C4-2B (cell line): Measurements from ENCODE around the gene BAHCC1.

Source experiments
- H3K27ac ChIP-seq: fragments of 450-650 bp; 2 replicates; pipeline ENCODE4 v1.5.1; 2017
- ZFX ChIP-seq: fragments of 450-650 bp; IDR thresholded peaks from 2 replicates; pipeline ENCODE4 v1.6.1; 2017
- TF ChIP-seq, protein P1 (sequence below): fragments of 450-650 bp; conservative IDR thresholded peaks from 2 replicates; pipeline ENCODE4 v1.5.1; 2017; ENCODE audit warnings: mild to moderate bottlenecking

BAHCC1 gene

DNA sequence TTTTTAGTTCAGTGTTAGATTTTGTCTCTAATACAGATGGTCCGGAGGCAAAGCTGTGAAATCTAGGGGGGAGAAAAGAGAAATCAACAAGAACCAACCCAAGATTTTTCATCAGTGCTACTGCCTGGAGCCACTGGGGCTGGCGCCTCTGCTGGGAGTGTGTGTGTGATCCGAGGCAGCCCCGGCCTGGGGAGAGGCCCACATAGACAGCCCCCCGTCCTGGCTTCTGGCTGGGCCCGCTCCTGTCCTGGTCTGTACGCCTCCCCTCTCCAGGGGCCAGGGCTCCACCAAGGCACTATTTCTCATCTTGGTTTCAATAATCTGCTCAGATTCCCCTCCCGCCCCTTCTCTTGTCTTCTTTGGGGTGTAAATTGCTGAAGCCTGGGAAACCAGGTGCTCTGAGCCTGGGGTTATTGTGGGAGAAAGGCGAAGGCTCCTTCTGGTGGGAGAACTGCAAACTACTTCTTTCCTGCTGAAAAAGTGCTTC, 7.8 kb downstream of the BAHCC1 start:
- H3K27ac ChIP-seq = no peak overlapping the region

DNA sequence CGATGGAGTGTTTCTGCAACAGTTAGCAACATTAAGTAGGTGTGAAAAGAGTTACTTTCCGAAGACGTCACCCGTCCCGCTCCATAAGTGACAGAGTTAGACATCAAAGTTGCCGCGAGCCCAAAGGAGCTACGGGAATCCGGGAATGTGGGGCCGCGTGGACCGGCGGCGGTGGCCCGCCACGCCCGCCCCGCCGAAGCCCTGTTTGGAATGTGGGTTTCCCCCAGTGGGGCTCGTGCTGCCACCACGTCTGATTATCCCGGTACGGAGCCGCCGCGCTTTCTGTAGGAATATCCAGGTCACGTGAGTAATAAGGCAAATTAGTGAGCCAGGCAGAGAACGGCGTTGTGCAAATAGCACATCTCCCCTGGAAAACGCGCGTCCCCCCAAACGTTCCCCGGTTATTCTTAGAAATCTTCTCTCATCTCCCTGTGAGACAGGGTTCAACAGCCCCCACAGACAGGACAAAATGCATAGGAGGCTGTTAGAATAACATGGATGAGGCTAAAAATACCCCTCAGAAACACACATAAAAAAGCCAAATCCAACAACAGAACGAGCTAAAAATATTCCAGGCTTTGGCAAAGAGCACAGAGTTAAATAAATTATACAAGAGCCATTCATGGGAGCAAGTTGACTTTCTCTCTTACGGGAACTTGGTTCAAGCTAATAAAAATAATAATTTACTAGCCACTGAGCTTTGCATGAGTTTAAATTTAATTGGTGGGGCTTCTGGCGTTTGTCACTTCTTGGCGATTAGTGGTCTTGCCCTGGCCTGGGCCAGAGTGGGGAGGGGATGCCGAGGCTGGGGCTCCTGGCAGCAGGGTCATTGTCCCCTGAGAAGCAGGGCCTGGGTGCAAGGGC, 8.6 kb downstream of the BAHCC1 start:
- no peak for TF ChIP-seq ZFX
- H3K27ac ChIP-seq = no peak overlapping the region

More for the DNA sequence above, 7.8 kb downstream of the BAHCC1 start:
- TF ChIP-seq, protein P1, sequence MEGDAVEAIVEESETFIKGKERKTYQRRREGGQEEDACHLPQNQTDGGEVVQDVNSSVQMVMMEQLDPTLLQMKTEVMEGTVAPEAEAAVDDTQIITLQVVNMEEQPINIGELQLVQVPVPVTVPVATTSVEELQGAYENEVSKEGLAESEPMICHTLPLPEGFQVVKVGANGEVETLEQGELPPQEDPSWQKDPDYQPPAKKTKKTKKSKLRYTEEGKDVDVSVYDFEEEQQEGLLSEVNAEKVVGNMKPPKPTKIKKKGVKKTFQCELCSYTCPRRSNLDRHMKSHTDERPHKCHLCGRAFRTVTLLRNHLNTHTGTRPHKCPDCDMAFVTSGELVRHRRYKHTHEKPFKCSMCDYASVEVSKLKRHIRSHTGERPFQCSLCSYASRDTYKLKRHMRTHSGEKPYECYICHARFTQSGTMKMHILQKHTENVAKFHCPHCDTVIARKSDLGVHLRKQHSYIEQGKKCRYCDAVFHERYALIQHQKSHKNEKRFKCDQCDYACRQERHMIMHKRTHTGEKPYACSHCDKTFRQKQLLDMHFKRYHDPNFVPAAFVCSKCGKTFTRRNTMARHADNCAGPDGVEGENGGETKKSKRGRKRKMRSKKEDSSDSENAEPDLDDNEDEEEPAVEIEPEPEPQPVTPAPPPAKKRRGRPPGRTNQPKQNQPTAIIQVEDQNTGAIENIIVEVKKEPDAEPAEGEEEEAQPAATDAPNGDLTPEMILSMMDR = no peak
- TF ChIP-seq ZFX = no peak

DNA sequence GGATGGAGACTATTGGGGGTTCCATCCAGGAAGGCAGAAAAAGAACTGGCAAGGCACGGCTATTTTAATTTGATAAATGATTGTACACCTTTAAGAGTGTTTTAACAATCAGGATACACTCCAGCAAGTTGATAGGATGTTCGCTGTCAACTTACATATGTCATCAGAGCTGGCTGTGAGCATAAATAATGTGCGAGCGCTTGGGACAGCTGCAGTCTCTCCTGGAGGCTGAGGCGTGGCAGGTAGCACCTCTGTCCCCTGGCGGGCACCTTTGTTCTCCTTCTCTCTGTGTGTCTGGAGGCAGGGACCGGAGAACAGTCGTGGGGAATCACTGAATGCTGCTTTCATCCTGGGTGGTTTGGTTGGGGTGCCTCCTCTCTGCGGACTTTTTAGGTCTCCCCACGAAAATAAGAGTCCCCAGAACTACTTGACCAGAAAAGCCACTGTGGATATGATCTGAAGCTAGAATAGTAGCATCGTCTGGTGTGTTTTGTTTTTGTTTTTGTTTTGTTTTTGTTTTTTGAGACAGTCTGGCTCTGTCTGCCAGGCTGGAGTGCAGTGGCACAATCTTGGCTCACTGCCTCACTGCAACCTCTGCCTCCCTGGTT, 9.4 kb downstream of the BAHCC1 start:
- no peak overlapping the region for H3K27ac ChIP-seq
- TF ChIP-seq, protein P1 = no peak
- no peak for TF ChIP-seq ZFX

DNA sequence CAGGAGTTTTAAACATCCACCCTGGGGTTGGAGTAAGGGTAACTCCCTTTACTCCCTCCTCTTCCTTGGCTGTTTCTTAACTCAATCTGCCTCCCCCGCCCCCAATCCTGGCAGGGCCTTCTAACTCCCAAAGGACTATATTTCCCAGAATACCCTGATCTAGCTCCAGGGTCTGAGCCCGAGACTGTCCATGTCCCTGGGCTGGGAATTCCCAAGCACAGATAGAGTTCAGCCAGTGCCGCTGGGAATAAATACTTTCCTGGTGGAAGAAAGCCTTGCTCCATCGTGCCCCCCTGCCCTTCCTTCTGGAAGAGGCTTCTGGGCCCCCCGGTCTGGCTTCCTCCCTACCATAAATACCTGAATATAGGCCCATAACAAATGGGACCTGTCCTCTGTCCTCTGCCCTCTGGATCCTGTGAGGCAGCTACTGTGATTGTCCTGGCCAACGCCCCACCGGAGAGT, 10.2 kb downstream of the BAHCC1 start:
- TF ChIP-seq ZFX = no peak
- TF ChIP-seq, protein P1 = no peak
- H3K27ac ChIP-seq = no peak overlapping the region

DNA sequence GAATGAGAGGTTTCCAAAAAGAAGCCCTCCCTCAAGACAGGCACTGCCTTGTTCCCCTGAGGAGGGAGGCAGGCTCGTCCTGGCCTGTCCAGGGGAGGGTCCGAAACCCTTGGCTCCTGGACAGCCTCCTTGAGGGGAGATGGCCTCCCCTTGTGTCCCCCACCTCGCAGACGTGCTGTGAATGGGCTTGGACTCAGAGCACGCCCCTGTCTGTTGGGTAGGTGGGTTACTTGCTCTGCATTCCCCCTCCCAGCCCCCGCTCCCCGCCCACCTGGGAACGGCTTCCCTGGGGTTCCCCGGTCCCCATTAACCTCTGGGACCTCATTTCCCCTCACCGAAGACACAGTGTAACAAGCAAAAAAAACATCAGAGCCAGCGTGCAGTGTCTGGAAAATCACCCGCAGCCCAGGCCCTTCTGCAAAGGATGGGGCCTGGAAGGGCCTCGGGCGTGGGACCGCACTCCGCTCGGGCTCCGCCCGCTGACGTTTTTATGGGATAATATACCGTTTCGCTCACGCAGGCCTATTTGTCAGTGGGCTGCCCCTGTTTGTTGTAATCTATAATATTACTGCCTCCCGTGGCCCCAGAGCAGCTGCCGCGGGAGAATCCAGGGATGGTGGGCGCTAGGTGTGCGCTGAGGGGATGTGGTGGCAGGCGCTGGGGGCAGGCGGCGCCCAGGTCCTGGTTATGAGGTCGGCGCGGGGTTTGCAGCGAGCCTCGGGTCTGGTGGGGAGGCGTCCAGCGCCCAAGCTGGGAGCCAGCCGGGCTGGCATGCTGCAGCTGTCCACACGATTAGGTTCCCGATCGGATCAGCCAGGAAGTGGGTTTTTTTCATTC, 11.1 kb downstream of the BAHCC1 start:
- no peak overlapping the region for H3K27ac ChIP-seq
- TF ChIP-seq ZFX = no peak

DNA sequence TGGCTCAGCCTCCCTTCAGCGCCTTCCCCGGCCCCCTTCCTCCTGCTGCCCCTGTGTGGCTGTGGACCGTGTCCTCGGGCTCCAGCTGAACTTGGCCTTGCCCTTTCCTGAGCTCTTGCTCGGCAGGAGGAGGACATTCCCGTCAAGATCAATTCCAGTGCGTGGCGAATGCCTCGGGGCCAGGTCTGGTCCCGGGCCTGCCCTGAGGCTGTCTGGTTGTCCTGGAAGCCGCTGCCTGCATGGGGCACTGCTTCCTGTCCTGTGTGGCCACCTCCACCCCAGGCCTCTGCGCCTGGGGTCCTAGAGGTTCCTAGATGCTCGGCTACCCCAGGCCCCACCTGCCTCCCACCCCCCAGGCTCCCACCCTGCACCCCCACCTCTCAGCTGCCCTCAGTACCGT, 12.8 kb downstream of the BAHCC1 start:
- TF ChIP-seq, protein P1 = no peak
- TF ChIP-seq ZFX = no peak
- no peak overlapping the region for H3K27ac ChIP-seq

DNA sequence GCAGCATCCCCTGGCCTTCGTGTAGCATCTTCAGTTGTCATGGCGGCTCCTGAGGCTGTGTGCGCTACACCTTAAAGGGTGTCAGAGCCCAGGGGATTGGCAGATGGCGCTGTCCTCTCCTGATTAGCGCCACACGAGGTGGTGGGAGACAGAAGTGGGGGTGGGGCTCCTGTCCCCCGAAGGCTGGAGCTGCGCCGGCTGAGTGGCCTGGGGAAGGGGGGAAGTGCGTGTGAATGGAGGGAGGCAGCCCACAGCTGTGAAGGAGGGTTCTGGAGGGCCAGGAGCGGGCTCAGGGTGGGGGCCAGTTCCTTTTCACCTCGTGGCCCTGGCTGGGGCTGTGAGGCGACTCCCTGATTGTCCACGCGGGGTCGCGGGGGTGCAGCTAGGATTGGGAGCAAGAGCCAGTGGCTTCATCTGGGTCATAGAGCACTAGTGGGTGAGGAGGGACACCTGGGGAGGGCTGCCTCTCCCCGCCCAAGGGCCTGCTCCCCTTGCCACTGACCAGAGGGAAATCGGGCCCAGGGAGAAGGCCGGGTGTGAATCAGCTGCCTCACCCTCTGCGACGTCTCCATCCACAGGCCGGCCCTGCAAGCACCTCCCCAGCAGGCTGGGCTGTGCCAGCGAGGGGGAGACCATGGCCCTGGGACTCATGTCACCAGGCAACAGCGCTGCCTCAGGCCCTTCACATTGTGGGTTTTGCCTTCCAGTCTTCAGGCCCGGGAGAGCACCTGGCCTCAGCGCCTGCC, 14.1 kb downstream of the BAHCC1 start:
- H3K27ac ChIP-seq = no peak overlapping the region
- TF ChIP-seq, protein P1 = no peak
- TF ChIP-seq ZFX = no peak
